HepG2 (cell line): ENCODE measurements around the gene PGC. TPM values are rescaled to one million over a fixed set of nuclear protein-coding genes. Genes with fewer than 3 reads are reported as not detected.

Experiments
- HMG20A ChIP-seq: IDR thresholded peaks from 2 replicates; pipeline ENCODE4 v1.6.1; 2016; ENCODE audit warnings: borderline replicate concordance
- NCOR1 ChIP-seq: fragments of 200-600 bp; sonication (generic); IDR thresholded peaks from 2 replicates; pipeline ENCODE4 v1.7.0; 2017; ENCODE audit warnings: antibody characterized with exemption, low read length, borderline replicate concordance
- RAD51 ChIP-seq: fragments of 450-650 bp; IDR thresholded peaks from 2 replicates; pipeline ENCODE4 v1.6.1; 2016; ENCODE audit warnings: borderline replicate concordance
- RNF2 ChIP-seq: fragments of 450-650 bp; conservative IDR thresholded peaks from 2 replicates; pipeline ENCODE4 v1.6.1; 2016; ENCODE audit warnings: low read depth
- SALL2 ChIP-seq: sonication (generic); formaldehyde crosslinking; IDR thresholded peaks from 2 replicates; pipeline ENCODE4 v1.8.1; 2023; ENCODE audit warnings: mild to moderate bottlenecking, missing genetic modification reagents, inconsistent platforms
- SP1 ChIP-seq, 2 experiments: fragments of 450-650 bp in 1 of 2; sonication (generic) in 1 of 2; formaldehyde crosslinking in 1 of 2; IDR thresholded peaks; 2 replicates each; pipeline versions ENCODE4 v1.4.0 to v1.6.1; 2016 to 2020; ENCODE audit warnings: missing genetic modification reagents in 1 of 2
- TARDBP ChIP-seq: sonication (generic); formaldehyde crosslinking; IDR thresholded peaks from 2 replicates; pipeline ENCODE4 v1.8.0; 2022; ENCODE audit warnings: mild to moderate bottlenecking, missing genetic modification reagents
- TCF7 ChIP-seq: sonication (generic); IDR thresholded peaks from 2 replicates; pipeline ENCODE4 v1.6.1; 2016; ENCODE audit warnings: antibody characterized with exemption, low read depth
- XRCC5 ChIP-seq: fragments of 200-400 bp; formaldehyde crosslinking; optimal IDR thresholded peaks from 2 replicates; pipeline ENCODE3; 2017; ENCODE audit warnings: mild to moderate bottlenecking, low read length
- ZBTB7A ChIP-seq: sonication (generic); formaldehyde crosslinking; IDR thresholded peaks from 2 replicates; pipeline ENCODE4 v1.8.0; 2022; ENCODE audit warnings: mild to moderate bottlenecking, missing genetic modification reagents
- ZNF280B ChIP-seq: sonication (generic); formaldehyde crosslinking; IDR thresholded peaks from 2 replicates; pipeline ENCODE4 v1.5.0; 2020; ENCODE audit warnings: missing genetic modification reagents, mild to moderate bottlenecking, borderline replicate concordance
- ZNF281 ChIP-seq: sonication (generic); formaldehyde crosslinking; IDR thresholded peaks from 2 replicates; pipeline ENCODE4 v1.4.0; 2020; ENCODE audit warnings: missing genetic modification reagents, borderline replicate concordance
- ZNF362 ChIP-seq: sonication (generic); formaldehyde crosslinking; IDR thresholded peaks from 2 replicates; pipeline ENCODE4 v1.4.0; 2020; ENCODE audit warnings: missing genetic modification reagents, mild to moderate bottlenecking, borderline replicate concordance
- ZNF556 ChIP-seq: sonication (generic); formaldehyde crosslinking; IDR thresholded peaks from 2 replicates; pipeline ENCODE4 v1.4.0; 2020; ENCODE audit warnings: mild to moderate bottlenecking, missing genetic modification reagents, borderline replicate concordance
- ZNF629 ChIP-seq: sonication (generic); formaldehyde crosslinking; conservative IDR thresholded peaks from 2 replicates; pipeline ENCODE4 v1.5.0; 2020; ENCODE audit warnings: missing genetic modification reagents
- ZNF766 ChIP-seq: sonication (generic); formaldehyde crosslinking; IDR thresholded peaks from 2 replicates; pipeline ENCODE4 v1.5.0; 2020; ENCODE audit warnings: missing genetic modification reagents, borderline replicate concordance
- polyA plus RNA-seq, 8 experiments: library from polyadenylated mRNA; depleted of rRNA in 3 of 8; stranded (reverse) in 7 of 8; unstranded in 1 of 8; fragments of >200 nt; fragmentation: Illumina TruSeq in 4 of 8; extraction: Trizol in 4 of 8; gene quantifications; 2 replicates each; pipeline versions ENCODE4 v1.2.1 to v1.2.3, GENCODE V29; 2011 to 2016; ENCODE audit warnings: low read depth in 4 of 8, missing spikeins in 1 of 8, mixed read lengths in 1 of 8; ENCODE audit not compliant: insufficient read depth in 1 of 8
- total RNA-seq, 5 experiments: library from RNA; depleted of rRNA; stranded (reverse); fragments of >200 nt; fragmentation: Illumina TruSeq; extraction: Trizol; gene quantifications; 2 replicates each; pipeline ENCODE4 v1.2.3, GENCODE V29; 2016; ENCODE audit warnings: low read depth in 1 of 5
- TF ChIP-seq, protein P1 (sequence below): sonication (generic); formaldehyde crosslinking; IDR thresholded peaks from 2 replicates; pipeline ENCODE4 v1.4.0; 2020; ENCODE audit warnings: missing genetic modification reagents; ENCODE audit errors: not compliant biosample characterization
- TF ChIP-seq, protein P2 (sequence below): sonication (generic); formaldehyde crosslinking; IDR thresholded peaks from 2 replicates; pipeline ENCODE4 v1.5.1; 2020; ENCODE audit warnings: mild to moderate bottlenecking, missing genetic modification reagents, moderate library complexity

The PGC gene
- total and polyA plus RNA-seq, 2 of the 13 experiments (the other 11 are each of a cell fraction or from before 2014, with no cell fraction given) = 426 to 502 TPM

DNA sequence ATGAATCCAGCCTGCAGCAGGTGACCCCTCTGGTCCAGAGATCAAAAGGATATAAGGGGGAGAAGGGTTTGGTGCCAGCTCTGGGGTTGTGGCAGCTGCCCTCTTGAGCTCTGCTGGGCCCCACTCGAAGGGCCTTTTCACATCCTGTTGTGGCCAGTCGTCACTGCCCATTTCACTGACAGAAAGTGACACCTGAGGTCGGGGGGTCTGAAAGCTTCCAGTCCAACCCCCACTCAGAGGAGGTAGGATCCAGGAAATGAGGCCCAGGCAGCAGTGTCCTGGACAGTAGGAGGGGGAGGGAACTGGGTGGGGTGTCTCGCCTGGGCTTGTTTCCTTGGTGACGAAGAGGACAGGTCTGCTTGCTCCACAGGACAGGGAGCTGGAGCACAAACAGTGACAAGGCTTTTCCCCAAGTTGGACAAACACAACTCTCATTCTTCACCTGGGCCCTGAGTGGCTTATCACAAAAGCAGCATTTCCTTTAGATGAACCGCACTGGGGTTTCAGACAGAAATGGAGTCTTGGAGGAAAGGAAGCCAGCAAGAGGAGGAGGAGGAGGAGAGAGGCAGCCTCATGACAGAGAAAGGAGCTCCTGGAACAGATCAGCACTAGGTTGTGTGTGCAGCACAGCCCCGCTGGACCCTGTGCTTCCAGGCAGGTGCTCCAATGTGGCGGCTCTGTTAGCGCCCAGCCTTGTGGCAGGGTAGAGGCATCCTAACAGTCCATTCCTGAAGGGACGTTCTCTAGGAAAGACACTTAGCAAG, 21.5 kb upstream of the PGC start (continued):
- TF ChIP-seq ZNF362 (CRISPR knock-in tag) (no peak), NCOR1 (peak; percentile 78), TCF7 (peak; percentile 37), SALL2 (CRISPR knock-in tag) (peak; percentile 68; the same call in 1 of the 2 replicates), ZNF766 (CRISPR knock-in tag) (0 out of 2 replicates have a peak, but pooled peaks have one; percentile 39), TARDBP (peak; percentile 81), ZBTB7A (CRISPR knock-in tag) (peak; percentile 37; the same call in 1 of the 2 replicates), SP1 (IDR thresholded peaks at IDR 0.05) (no peak), SP1 (CRISPR knock-in tag; IDR thresholded peaks at IDR 0.05) (no peak), HMG20A (CRISPR knock-in tag) (0 out of 2 replicates have a peak, but pooled peaks have one; percentile 9), ZNF280B (0 out of 2 replicates have a peak, but pooled peaks have one; percentile 7), RAD51 (no peak), RNF2 (no peak), XRCC5 (peak; percentile 66), ZNF629 (peak; percentile 75), ZNF281 (CRISPR knock-in tag) (peak; percentile 83), ZNF556 (no peak)
- TF ChIP-seq, protein P1, sequence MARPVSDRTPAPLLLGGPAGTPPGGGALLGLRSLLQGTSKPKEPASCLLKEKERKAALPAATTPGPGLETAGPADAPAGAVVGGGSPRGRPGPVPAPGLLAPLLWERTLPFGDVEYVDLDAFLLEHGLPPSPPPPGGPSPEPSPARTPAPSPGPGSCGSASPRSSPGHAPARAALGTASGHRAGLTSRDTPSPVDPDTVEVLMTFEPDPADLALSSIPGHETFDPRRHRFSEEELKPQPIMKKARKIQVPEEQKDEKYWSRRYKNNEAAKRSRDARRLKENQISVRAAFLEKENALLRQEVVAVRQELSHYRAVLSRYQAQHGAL (CRISPR knock-in tag) = peak; percentile 46
- TF ChIP-seq, protein P2, sequence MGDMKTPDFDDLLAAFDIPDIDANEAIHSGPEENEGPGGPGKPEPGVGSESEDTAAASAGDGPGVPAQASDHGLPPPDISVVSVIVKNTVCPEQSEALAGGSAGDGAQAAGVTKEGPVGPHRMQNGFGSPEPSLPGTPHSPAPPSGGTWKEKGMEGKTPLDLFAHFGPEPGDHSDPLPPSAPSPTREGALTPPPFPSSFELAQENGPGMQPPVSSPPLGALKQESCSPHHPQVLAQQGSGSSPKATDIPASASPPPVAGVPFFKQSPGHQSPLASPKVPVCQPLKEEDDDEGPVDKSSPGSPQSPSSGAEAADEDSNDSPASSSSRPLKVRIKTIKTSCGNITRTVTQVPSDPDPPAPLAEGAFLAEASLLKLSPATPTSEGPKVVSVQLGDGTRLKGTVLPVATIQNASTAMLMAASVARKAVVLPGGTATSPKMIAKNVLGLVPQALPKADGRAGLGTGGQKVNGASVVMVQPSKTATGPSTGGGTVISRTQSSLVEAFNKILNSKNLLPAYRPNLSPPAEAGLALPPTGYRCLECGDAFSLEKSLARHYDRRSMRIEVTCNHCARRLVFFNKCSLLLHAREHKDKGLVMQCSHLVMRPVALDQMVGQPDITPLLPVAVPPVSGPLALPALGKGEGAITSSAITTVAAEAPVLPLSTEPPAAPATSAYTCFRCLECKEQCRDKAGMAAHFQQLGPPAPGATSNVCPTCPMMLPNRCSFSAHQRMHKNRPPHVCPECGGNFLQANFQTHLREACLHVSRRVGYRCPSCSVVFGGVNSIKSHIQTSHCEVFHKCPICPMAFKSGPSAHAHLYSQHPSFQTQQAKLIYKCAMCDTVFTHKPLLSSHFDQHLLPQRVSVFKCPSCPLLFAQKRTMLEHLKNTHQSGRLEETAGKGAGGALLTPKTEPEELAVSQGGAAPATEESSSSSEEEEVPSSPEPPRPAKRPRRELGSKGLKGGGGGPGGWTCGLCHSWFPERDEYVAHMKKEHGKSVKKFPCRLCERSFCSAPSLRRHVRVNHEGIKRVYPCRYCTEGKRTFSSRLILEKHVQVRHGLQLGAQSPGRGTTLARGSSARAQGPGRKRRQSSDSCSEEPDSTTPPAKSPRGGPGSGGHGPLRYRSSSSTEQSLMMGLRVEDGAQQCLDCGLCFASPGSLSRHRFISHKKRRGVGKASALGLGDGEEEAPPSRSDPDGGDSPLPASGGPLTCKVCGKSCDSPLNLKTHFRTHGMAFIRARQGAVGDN (CRISPR knock-in tag) = peak; percentile 78
